Raji (cell line): Measurements from ENCODE around the gene EPB41L2.

Experiments used
- POLR2A ChIP-seq: IDR thresholded peaks from 2 replicates; pipeline ENCODE4 v1.6.1; 2011; ENCODE audit warnings: low read depth, low read length, control low read depth; ENCODE audit not compliant: insufficient read depth

Gene EPB41L2

DNA sequence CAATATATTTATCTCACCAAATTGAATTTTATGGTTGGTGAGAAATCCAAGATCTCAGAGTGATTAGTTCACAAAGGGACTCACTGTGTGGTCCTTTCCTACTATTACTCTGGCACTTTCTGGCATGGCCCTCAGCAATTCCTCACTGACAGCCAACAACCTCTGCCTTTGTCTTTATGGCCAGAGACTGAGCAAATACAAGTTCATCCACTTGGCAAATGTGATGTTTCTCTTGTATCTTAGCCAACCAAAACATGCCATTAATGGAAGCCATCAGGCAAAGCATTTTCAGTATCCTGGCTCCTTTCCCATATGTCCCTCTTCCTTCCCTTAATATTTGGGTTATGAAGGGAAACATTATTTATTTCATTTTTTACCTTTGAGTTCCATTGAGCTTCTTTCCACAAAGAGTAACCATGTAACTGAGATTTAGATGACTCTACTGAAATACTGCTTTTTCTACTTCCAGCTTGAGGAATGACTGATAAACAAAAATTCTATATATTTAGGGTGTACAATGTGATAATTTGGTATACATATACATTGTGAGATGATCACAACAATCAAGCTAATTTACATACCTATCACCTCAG lies 266.6 kb downstream of the EPB41L2 start:
- no peak for TF ChIP-seq POLR2A

DNA sequence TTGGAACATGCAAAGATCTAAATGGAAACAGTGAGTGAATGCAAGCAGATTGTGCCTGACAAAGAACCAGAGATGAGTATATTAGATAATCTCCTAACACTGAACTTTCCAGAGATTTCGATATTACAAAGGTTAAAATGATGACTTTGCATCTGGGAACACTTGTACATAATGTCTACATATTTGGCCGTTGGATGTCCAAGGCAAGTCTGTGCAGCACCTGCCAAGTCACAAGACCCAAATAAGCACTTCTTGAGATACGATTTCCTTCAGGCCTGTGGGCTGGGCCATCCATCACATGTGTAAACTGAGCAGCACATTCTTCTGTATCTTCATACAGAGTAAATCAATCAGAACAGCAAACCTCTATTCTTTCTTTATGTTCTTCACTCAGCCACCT lies 268.3 kb downstream of the EPB41L2 start:
- no peak for TF ChIP-seq POLR2A

DNA sequence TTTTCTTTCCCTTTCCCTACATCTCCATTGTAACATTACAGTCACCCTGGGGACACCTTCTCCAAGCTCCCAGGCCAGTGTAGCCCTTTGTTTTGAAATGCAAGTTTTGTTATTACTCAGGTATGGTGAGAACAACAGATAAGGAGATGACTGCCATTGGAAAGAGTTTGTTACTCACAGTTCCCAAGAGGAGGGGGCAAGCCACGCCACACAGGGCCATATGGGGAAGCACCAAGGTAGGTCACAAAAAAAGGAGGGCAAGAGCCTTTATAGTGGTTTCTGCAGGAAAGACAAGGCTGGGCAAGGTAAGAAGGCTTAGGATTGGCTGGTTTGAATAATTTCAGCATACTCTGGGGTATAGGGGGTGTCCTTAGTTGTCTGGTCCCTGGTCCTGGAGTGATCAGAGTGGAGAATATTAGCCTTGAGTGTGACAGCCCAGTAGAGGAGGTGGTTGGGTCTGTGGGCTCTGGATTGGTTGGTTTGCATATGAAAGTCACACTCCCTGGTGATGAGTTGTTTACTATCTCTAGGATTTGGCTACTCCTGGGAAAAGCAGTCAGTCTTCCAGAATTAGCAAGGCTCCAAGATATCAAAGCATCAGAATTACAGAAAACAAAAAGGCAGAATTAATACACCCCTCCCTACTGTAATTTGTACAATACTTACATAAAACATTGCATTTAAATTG lies 268.9 kb downstream of the EPB41L2 start:
- no peak for TF ChIP-seq POLR2A
